Lower leg skin (tissue), 4 donors: ENCODE data around the gene ZDHHC8. TPM values are rescaled to one million over a fixed set of nuclear protein-coding genes. Genes with fewer than 3 reads are reported as not detected.

Source experiments
- DNase-seq, 2 donors: peaks; one replicate each; pipeline ENCODE4 v3.0.0-alpha.2; 2019; ENCODE audit warnings: low spot score in 2 of 2
- H3K4me3 ChIP-seq: fragments of 200-600 bp; sonication (generic); 2 replicates; pipeline ENCODE4 v1.5.1; 2017; ENCODE audit warnings: mild to moderate bottlenecking, low read depth; ENCODE audit not compliant: poor library complexity, severe bottlenecking
- CTCF ChIP-seq, 3 donors: fragments of 450-650 bp; IDR thresholded peaks; one replicate each; pipeline ENCODE4 v1.5.1; 2016; ENCODE audit warnings: antibody characterized with exemption in 3 of 3, mild to moderate bottlenecking in 3 of 3, moderate library complexity in 2 of 3
- POLR2A ChIP-seq, 2 donors: fragments of 450-650 bp; IDR thresholded peaks; one replicate each; pipeline ENCODE4 v1.6.1; 2016 to 2017; ENCODE audit warnings: antibody characterized with exemption in 2 of 2, mild to moderate bottlenecking in 1 of 2, moderate library complexity in 1 of 2
- WGBS, 2 donors: methylation state at CpG; one replicate each; pipeline ENCODE4 v1.1.5; 2018; 5-methylcytosine and 5-hydroxymethylcytosine counted together
- intact Hi-C: fragments of 100-400 bp; cut with DNase I; formaldehyde crosslinking; loops from one replicate; pipeline ENCODE4 v1.15.0; 2023; ENCODE audit warnings: low total_unique reads
- total RNA-seq, 4 donors: library from RNA; depleted of rRNA; stranded (reverse); fragments of >200 nt; gene quantifications; one replicate each; pipeline ENCODE4 v1.1.0, GENCODE V29; 2016

The ZDHHC8 gene
- total RNA-seq, 4 donors from 2014 or later: 17.8 to 30.0 (median 26.1) TPM

GRCh38 chr22:20130731-20131596 lies 640 bp upstream of the ZDHHC8 start:
- WGBS, 2 donors: 6 to 7% methylated on average over 31 to 50 of the region's 70 CpGs
- TF ChIP-seq CTCF (IDR thresholded peaks at IDR 0.05) (no peak), POLR2A (IDR thresholded peaks at IDR 0.05) (no peak)
- peak overlapping the region; percentile 92 for H3K4me3 ChIP-seq
- DNase-seq: peak; percentile 66 to 94
- intact Hi-C loops: no loop called here

GRCh38 chr22:20131859-20132685 lies 468 bp downstream of the ZDHHC8 start:
- intact Hi-C loops: no loop called here
- 0 to 2% methylated on average over 12 to 14 of the region's 72 CpGs for WGBS, 2 donors
- no peak for DNase-seq

DNA sequence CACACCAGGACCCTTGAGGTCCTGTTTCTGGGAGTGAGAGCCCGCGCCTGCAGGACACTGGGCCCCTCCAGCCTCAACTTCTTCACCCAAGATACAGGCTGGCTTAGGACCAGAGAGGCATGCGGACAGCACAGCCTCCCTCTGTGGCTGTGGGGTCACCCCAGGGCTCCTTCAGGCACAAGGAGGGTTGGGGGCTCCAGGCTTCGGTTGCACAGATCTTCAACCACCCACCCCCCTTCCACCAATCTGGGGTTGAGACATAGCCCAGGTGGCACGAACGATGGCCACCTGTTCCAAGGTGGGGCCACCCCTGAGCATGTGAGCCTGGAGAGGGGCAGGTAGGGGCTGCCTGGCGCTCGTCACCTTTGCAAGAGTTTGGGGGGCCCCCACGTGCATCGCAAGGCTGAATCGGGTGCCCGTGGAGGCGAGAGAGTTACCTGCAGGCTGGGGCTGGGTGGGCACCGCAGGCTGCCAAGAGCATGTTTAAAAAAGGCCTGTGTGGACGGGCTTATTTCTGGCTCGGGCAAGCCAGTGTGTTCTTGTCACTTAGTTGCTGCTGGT lies 1.2 kb downstream of the ZDHHC8 start:
- TF ChIP-seq CTCF (IDR thresholded peaks at IDR 0.05) (no peak), POLR2A (IDR thresholded peaks at IDR 0.05) (no peak)
- no peak for DNase-seq
- peak overlapping the region; percentile 89 for H3K4me3 ChIP-seq
- intact Hi-C loops: no loop called here
- whole genome bisulfite sequencing, 2 donors: 32 to 39% methylated on average over 12 to 16 of the region's 16 CpGs

More at GRCh38 chr22:20131859-20132685, 468 bp downstream of the ZDHHC8 start:
- no peak for TF ChIP-seq CTCF (IDR thresholded peaks at IDR 0.05)
- TF ChIP-seq POLR2A (IDR thresholded peaks at IDR 0.05): no peak
- H3K4me3 ChIP-seq: peak overlapping the region; percentile 89

GRCh38 chr22:20133930-20134549 lies 2.4 kb downstream of the ZDHHC8 start:
- H3K4me3 ChIP-seq: no peak overlapping the region
- 38 to 59% methylated on average over 9 to 11 of the region's 12 CpGs for WGBS, 2 donors
- DNase-seq: no peak
- intact Hi-C loops: no loop called here
- TF ChIP-seq POLR2A (IDR thresholded peaks at IDR 0.05): no peak
- TF ChIP-seq CTCF (IDR thresholded peaks at IDR 0.05): no peak

GRCh38 chr22:20135265-20135664 lies 3.7 kb downstream of the ZDHHC8 start:
- no peak for DNase-seq
- no peak for TF ChIP-seq CTCF (IDR thresholded peaks at IDR 0.05)
- no peak for TF ChIP-seq POLR2A (IDR thresholded peaks at IDR 0.05)
- WGBS, 2 donors: 52 to 100% methylated on average over 1 to 4 of the region's 4 CpGs
- H3K4me3 ChIP-seq: no peak overlapping the region
- intact Hi-C loops: no loop called here
